Smooth muscle cell (in vitro differentiated cells): ENCODE measurements around the gene RAD51B. TPM values are rescaled to one million over a fixed set of nuclear protein-coding genes. Genes with fewer than 3 reads are reported as not detected.

ENCODE experiments used
- DNase-seq: peaks from one replicate; lab custom pipeline; 2025; ENCODE audit not compliant: unreplicated experiment; lab: John Stamatoyannopoulos, UW
- H2AFZ ChIP-seq: fragments of 200-600 bp; sonication (generic); 2 replicates; pipeline ENCODE4 v1.6.0; 2016; ENCODE audit warnings: antibody characterized with exemption, low read depth, mild to moderate bottlenecking
- H3F3A ChIP-seq: fragments of 200-600 bp; sonication (generic); 2 replicates; pipeline ENCODE4 v1.6.0; 2017; ENCODE audit warnings: antibody characterized with exemption, low read depth
- H3K27ac ChIP-seq: fragments of 200-600 bp; sonication (generic); 2 replicates; pipeline ENCODE4 v1.5.1; 2016; ENCODE audit warnings: low read depth, mild to moderate bottlenecking
- H3K27me3 ChIP-seq: fragments of 200-600 bp; sonication (generic); 2 replicates; pipeline ENCODE4 v1.6.1; 2016; ENCODE audit warnings: low read depth, mild to moderate bottlenecking
- H3K36me3 ChIP-seq: fragments of 200-600 bp; sonication (generic); 2 replicates; pipeline ENCODE4 v1.5.1; 2016; ENCODE audit warnings: low read depth
- H3K4me1 ChIP-seq: fragments of 200-600 bp; sonication (generic); 2 replicates; pipeline ENCODE4 v1.5.1; 2016; ENCODE audit warnings: low read depth
- H3K4me2 ChIP-seq: fragments of 200-600 bp; sonication (generic); 2 replicates; pipeline ENCODE4 v1.6.0; 2016; ENCODE audit warnings: mild to moderate bottlenecking
- H3K4me3 ChIP-seq: fragments of 200-600 bp; sonication (generic); 2 replicates; pipeline ENCODE4 v1.5.1; 2016; ENCODE audit warnings: mild to moderate bottlenecking
- H3K79me2 ChIP-seq: fragments of 200-600 bp; sonication (generic); 2 replicates; pipeline ENCODE4 v1.6.0; 2016; ENCODE audit warnings: low read depth, mild to moderate bottlenecking
- H3K9ac ChIP-seq: fragments of 200-600 bp; sonication (generic); 2 replicates; pipeline ENCODE4 v1.6.0; 2016; ENCODE audit warnings: low read depth
- H3K9me3 ChIP-seq: fragments of 200-600 bp; sonication (generic); replicated peaks from 2 replicates; pipeline ENCODE4 v1.5.1; 2016; ENCODE audit warnings: low read depth
- H4K20me1 ChIP-seq: fragments of 200-600 bp; sonication (generic); 2 replicates; pipeline ENCODE4 v1.6.0; 2016; ENCODE audit warnings: low read depth
- CTCF ChIP-seq: fragments of 200-600 bp; sonication (generic); IDR thresholded peaks from 2 replicates; pipeline ENCODE4 v1.5.1; 2017; ENCODE audit warnings: borderline replicate concordance, mild to moderate bottlenecking, antibody characterized with exemption; ENCODE audit not compliant: insufficient read depth, poor library complexity, severe bottlenecking
- WGBS: methylation state at CpG from one replicate; pipeline ENCODE4 v1.1.7; 2016; ENCODE audit warnings: low lambda C conversion rate; 5-methylcytosine and 5-hydroxymethylcytosine counted together
- polyA plus RNA-seq: library from polyadenylated mRNA; unstranded; fragments of >200 nt; fragmentation: Nextera tagmentation; extraction: Ambion mirVana; gene quantifications from 2 replicates; pipeline ENCODE4 v1.2.1, GENCODE V29; 2016
- total RNA-seq: library from RNA; depleted of rRNA; stranded (reverse); fragments of >200 nt; gene quantifications from 2 replicates; pipeline ENCODE4 v1.2.3, GENCODE V29; 2014

The RAD51B gene
- total and polyA plus RNA-seq, 2 experiments from 2014 or later, result 4.6 to 5.3 TPM

- H3K9ac ChIP-seq, result peak overlapping the region; percentile 41
- no peaks in the 10 kb centered on the region for H3K36me3 ChIP-seq
- peaks cover 33% of the 10 kb centered on the region for H3K4me1 ChIP-seq
- H3F3A ChIP-seq, result peaks cover 11% of the 10 kb centered on the region
- no peak for TF ChIP-seq CTCF
- peak overlapping the region; percentile 68 for H2AFZ ChIP-seq
- no peaks in the 10 kb centered on the region for H3K9me3 ChIP-seq
- H3K79me2 ChIP-seq, result peaks cover 2% of the 10 kb centered on the region
- no peak overlapping the region for H3K4me3 ChIP-seq
- H4K20me1 ChIP-seq, result no peaks in the 10 kb centered on the region
- H3K4me2 ChIP-seq, result peak overlapping the region; percentile 77
- H3K27ac ChIP-seq, result peak overlapping the region; percentile 92
- no peak for DNase-seq
- 19% methylated on average over 17 of the region's 17 CpGs for WGBS
- H3K27me3 ChIP-seq, result no peaks in the 10 kb centered on the region
Measured at GRCh38 chr14:68607081-68607866, 787.7 kb downstream of the RAD51B start.

GRCh38 chr14:68607867-68608573, 788.4 kb downstream of the RAD51B start:
- H2AFZ ChIP-seq, result peak overlapping the region; percentile 68
- peak overlapping the region; percentile 92 for H3K27ac ChIP-seq
- H3K27me3 ChIP-seq, result no peaks in the 10 kb centered on the region
- peak overlapping the region; percentile 77 for H3K4me2 ChIP-seq
- H3K9me3 ChIP-seq, result no peaks in the 10 kb centered on the region
- TF ChIP-seq CTCF, result no peak
- H4K20me1 ChIP-seq, result no peaks in the 10 kb centered on the region
- WGBS, result 69% methylated on average over 14 of the region's 14 CpGs
- H3K9ac ChIP-seq, result peak overlapping the region; percentile 41
- H3K36me3 ChIP-seq, result no peaks in the 10 kb centered on the region
- peaks cover 33% of the 10 kb centered on the region for H3K4me1 ChIP-seq
- H3K4me3 ChIP-seq, result no peak overlapping the region
- H3F3A ChIP-seq, result peaks cover 16% of the 10 kb centered on the region
- H3K79me2 ChIP-seq, result peaks cover 2% of the 10 kb centered on the region
- no peak for DNase-seq

GRCh38 chr14:68608574-68608962, 789.0 kb downstream of the RAD51B start:
- H3K4me1 ChIP-seq, result peaks cover 30% of the 10 kb centered on the region
- TF ChIP-seq CTCF, result no peak
- H3K36me3 ChIP-seq, result no peaks in the 10 kb centered on the region
- 93% methylated on average over 4 of the region's 4 CpGs for WGBS
- H3K4me2 ChIP-seq, result peak overlapping the region; percentile 77
- H3K9me3 ChIP-seq, result peaks cover 2% of the 10 kb centered on the region
- peaks cover 16% of the 10 kb centered on the region for H3F3A ChIP-seq
- H3K79me2 ChIP-seq, result peaks cover 2% of the 10 kb centered on the region
- H2AFZ ChIP-seq, result no peak overlapping the region
- peak overlapping the region; percentile 41 for H3K9ac ChIP-seq
- H4K20me1 ChIP-seq, result no peaks in the 10 kb centered on the region
- no peak for DNase-seq
- H3K27ac ChIP-seq, result peak overlapping the region; percentile 92
- H3K4me3 ChIP-seq, result no peak overlapping the region
- H3K27me3 ChIP-seq, result no peaks in the 10 kb centered on the region
